Tibial nerve (tissue), 4 donors: ENCODE measurements around the gene ISG20. TPM values are rescaled to one million over a fixed set of nuclear protein-coding genes. Genes with fewer than 3 reads are reported as not detected.

Experiments
- DNase-seq, 2 donors: peaks; one replicate each; pipeline ENCODE4 v3.0.0-alpha.2; 2019; ENCODE audit warnings: low spot score in 2 of 2
- H3K27ac ChIP-seq, 4 donors: fragments of 200-600 bp; sonication (generic) in 3 of 4; one replicate each; pipeline ENCODE4 v1.5.1; 2017 to 2019; ENCODE audit warnings: mild to moderate bottlenecking in 1 of 4
- H3K27me3 ChIP-seq, 2 donors: fragments of 200-600 bp; sonication (generic) in 1 of 2; one replicate each; pipeline versions ENCODE4 v1.5.1 to v1.6.0; 2017 to 2019
- H3K36me3 ChIP-seq, 3 donors: fragments of 200-600 bp; sonication (generic); one replicate each; pipeline ENCODE4 v1.5.1; 2018 to 2019
- H3K4me1 ChIP-seq, 4 donors: fragments of 200-600 bp; sonication (generic) in 3 of 4; one replicate each; pipeline ENCODE4 v1.5.1; 2017 to 2019
- H3K4me3 ChIP-seq, 4 donors: fragments of 200-600 bp; sonication (generic) in 3 of 4; one replicate each; pipeline ENCODE4 v1.5.1; 2017 to 2019; ENCODE audit warnings: mild to moderate bottlenecking in 1 of 4, moderate library complexity in 1 of 4
- H3K9me3 ChIP-seq, 4 donors: fragments of 200-600 bp; sonication (generic) in 3 of 4; one replicate each; pipeline ENCODE4 v1.5.1; 2017 to 2019
- CTCF ChIP-seq, 5 experiments: fragments of 200-600 bp in 3 of 5; fragments of 450-650 bp in 2 of 5; sonication (generic) in 3 of 5; IDR thresholded peaks; one replicate each; pipeline ENCODE4 v1.5.1; 2016 to 2019; ENCODE audit warnings: antibody characterized with exemption in 5 of 5, mild to moderate bottlenecking in 3 of 5, moderate library complexity in 2 of 5
- EP300 ChIP-seq, 2 donors: sonication (generic); formaldehyde crosslinking; IDR thresholded peaks; one replicate each; pipeline ENCODE4 v1.6.1; 2017; ENCODE audit warnings: antibody characterized with exemption in 2 of 2, mild to moderate bottlenecking in 1 of 2
- POLR2A ChIP-seq, 2 donors: fragments of 450-650 bp; IDR thresholded peaks; one replicate each; pipeline ENCODE4 v1.6.1; 2017; ENCODE audit warnings: antibody characterized with exemption in 2 of 2, mild to moderate bottlenecking in 2 of 2, moderate library complexity in 2 of 2
- WGBS, 2 donors: methylation state at CpG; one replicate each; pipeline ENCODE4 v1.1.5; 2018; 5-methylcytosine and 5-hydroxymethylcytosine counted together
- total RNA-seq, 4 donors: library from RNA; depleted of rRNA; stranded (reverse); fragments of >200 nt; gene quantifications; one replicate each; pipeline ENCODE4 v1.1.0, GENCODE V29; 2016

ISG20 gene
- total RNA-seq, 4 donors from 2014 or later = 18.2 to 34.5 (median 23.8) TPM

GRCh38 chr15:88681610-88682221 lies 42.9 kb downstream of the ISG20 start:
- no peak overlapping the region for H3K4me3 ChIP-seq
- no peaks in the 10 kb centered on the region for H3K36me3 ChIP-seq
- no peak overlapping the region for H3K27ac ChIP-seq
- H3K9me3 ChIP-seq = no peaks in the 10 kb centered on the region
- no peaks in the 10 kb centered on the region for H3K4me1 ChIP-seq
- WGBS, 2 donors = 44 to 58% methylated on average over 8 to 13 of the region's 13 CpGs
- no peaks in the 10 kb centered on the region for H3K27me3 ChIP-seq
- DNase-seq = no peak
- no peak for TF ChIP-seq EP300 (IDR thresholded peaks at IDR 0.05)
- TF ChIP-seq POLR2A (IDR thresholded peaks at IDR 0.05) = no peak
- TF ChIP-seq CTCF (IDR thresholded peaks at IDR 0.05) = no peak

DNA sequence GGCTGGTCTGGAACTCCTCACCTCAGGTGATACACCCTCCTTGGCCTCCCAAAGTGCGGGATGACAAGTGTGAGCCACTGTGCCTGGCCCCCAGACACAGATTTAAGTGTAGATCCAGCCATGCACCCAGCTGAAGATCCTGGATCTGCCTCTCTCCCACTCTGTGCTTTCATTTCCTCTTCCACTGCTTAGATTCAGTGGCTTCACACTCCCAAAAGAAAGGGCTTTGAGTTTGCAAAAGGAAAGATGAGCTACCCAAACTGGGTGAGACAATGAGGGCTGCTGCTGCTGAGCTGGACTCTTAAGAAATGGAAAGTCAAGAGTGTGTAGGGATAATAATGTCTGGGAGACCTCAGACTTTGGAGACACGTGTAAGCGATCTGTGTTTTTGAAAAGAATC lies 45.5 kb downstream of the ISG20 start:
- H3K9me3 ChIP-seq = no peaks in the 10 kb centered on the region
- no peak overlapping the region for H3K27ac ChIP-seq
- no peak for DNase-seq
- H3K4me3 ChIP-seq = no peak overlapping the region
- WGBS, 2 donors = 58 to 64% methylated on average over 3 of the region's 3 CpGs
- TF ChIP-seq POLR2A (IDR thresholded peaks at IDR 0.05) (no peak), CTCF (IDR thresholded peaks at IDR 0.05) (no peak), EP300 (IDR thresholded peaks at IDR 0.05) (no peak)
- no peaks in the 10 kb centered on the region for H3K36me3 ChIP-seq
- H3K4me1 ChIP-seq = no peaks in the 10 kb centered on the region
- no peaks in the 10 kb centered on the region for H3K27me3 ChIP-seq

DNA sequence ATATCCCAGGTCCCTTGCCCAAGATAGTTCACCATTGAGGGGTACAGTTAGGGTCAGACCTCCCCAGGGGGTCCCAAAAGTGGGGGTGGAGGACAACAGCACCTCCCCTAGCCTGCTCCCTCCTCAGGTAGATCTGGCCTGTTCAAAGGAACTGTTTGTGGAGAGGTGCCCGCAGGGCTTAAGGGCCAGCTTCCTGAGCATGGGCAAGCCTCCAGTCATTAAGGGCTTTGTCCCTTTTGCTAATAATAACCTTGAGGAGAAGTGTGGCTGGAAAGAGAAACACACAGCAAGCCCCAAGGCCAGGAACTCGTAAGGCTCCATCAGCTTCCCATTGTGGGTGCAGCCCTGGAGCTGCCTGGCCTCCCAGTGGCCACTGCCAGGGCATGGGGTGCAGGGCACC lies 47.4 kb downstream of the ISG20 start:
- H3K9me3 ChIP-seq = no peaks in the 10 kb centered on the region
- no peak for TF ChIP-seq EP300 (IDR thresholded peaks at IDR 0.05)
- no peak overlapping the region for H3K27ac ChIP-seq
- no peaks in the 10 kb centered on the region for H3K4me1 ChIP-seq
- DNase-seq = no peak
- H3K4me3 ChIP-seq = no peak overlapping the region
- no peaks in the 10 kb centered on the region for H3K36me3 ChIP-seq
- H3K27me3 ChIP-seq = peaks cover 0 to 5% of the 10 kb centered on the region in 2 donors
- 79 to 88% methylated on average over 2 of the region's 2 CpGs for WGBS, 2 donors

GRCh38 chr15:88688394-88688933 lies 49.6 kb downstream of the ISG20 start:
- TF ChIP-seq CTCF (IDR thresholded peaks at IDR 0.05) (no peak), POLR2A (IDR thresholded peaks at IDR 0.05) (no peak), EP300 (IDR thresholded peaks at IDR 0.05) (no peak)
- Histone ChIP-seq H3K36me3 (no peaks in the 10 kb centered on the region), H3K4me3 (no peak overlapping the region), H3K27me3 (peaks cover 0 to 5% of the 10 kb centered on the region in 2 donors), H3K9me3 (no peaks in the 10 kb centered on the region), H3K27ac (no peak overlapping the region), H3K4me1 (no peaks in the 10 kb centered on the region)
- DNase-seq = no peak
- 95 to 97% methylated on average over 8 of the region's 8 CpGs for WGBS, 2 donors

DNA sequence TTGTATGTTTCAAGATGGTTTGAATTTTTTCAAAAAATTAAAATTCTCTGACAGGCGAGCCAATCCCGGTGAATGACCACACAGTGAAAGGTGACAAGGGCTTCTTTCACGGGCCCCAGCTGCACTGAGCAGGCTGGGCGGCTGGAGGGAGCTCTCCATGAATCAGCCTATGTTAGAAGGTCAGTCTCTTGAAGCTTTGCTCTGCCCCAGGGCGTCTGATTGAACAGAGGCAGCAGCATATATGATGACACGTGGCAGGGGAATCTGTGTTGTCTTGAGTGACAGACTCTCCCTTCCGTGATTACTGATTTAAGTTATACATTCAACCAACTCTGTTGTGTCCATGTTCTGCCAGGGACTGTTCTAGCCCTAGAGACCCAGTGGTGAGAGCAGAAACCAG lies 51.5 kb downstream of the ISG20 start:
- no peak for TF ChIP-seq POLR2A (IDR thresholded peaks at IDR 0.05)
- TF ChIP-seq CTCF (IDR thresholded peaks at IDR 0.05) = no peak
- TF ChIP-seq EP300 (IDR thresholded peaks at IDR 0.05) = no peak
- H3K4me1 ChIP-seq = no peaks in the 10 kb centered on the region
- 36 to 49% methylated on average over 7 of the region's 7 CpGs for WGBS, 2 donors
- H3K4me3 ChIP-seq = no peak overlapping the region
- H3K9me3 ChIP-seq = no peaks in the 10 kb centered on the region
- no peak for DNase-seq
- no peaks in the 10 kb centered on the region for H3K36me3 ChIP-seq
- H3K27ac ChIP-seq = no peak overlapping the region
- H3K27me3 ChIP-seq = peaks cover 0 to 5% of the 10 kb centered on the region in 2 donors
